GM21723 (cell line): ENCODE data around the gene TMC1.

Experiments
- ATAC-seq: cut with Tn5 transposase; IDR thresholded peaks from one replicate; pipeline ENCODE4 v1.9.1; 2021; ENCODE audit warnings: mild to moderate bottlenecking, moderate library complexity; ENCODE audit not compliant: unreplicated experiment

TMC1 gene

DNA sequence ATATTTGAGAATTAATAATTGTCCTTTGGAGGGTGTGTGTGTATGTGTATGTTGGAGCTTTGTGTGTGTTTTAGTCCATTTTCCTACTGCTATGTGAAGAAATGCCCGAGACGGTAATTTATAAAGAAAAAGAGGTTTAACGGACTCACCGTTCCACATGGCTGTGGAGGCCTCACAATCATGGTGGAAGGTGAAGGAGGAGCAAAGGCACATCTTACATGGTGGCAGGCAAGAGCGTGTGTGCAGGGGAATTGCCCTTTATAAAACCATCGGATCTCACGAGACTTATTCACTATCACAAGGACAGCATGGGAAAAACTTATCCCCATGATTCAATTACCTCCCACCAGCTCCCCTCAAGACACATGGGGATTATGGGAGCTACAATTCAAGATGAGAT lies 44.1 kb downstream of the TMC1 start:
- no peak for ATAC-seq

GRCh38 chr9:72574156-72574810 lies 52.9 kb downstream of the TMC1 start:
- no peak for ATAC-seq

DNA sequence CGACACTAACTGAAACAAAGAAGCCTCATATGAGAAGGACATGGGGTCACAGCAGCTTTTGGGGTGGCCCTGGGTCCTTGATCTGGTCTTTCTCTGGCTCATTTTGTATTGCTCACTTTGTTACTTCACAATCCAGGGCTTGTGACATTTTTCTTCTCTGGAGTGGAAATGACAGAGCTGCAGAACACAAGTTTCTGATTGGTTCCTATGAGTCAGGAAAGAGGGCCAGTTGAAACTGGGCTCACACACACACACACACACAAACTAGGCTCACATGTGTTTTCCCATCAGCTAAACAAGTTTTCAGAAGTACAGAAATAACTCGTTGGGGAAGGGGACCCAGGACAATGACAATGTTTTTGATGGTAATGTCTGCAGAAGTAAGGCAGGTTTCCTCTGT lies 54.3 kb downstream of the TMC1 start:
- no peak for ATAC-seq

- ATAC-seq: no peak
These were observed 54.7 kb downstream of the TMC1 start for GRCh38 chr9:72576087-72576486.

DNA sequence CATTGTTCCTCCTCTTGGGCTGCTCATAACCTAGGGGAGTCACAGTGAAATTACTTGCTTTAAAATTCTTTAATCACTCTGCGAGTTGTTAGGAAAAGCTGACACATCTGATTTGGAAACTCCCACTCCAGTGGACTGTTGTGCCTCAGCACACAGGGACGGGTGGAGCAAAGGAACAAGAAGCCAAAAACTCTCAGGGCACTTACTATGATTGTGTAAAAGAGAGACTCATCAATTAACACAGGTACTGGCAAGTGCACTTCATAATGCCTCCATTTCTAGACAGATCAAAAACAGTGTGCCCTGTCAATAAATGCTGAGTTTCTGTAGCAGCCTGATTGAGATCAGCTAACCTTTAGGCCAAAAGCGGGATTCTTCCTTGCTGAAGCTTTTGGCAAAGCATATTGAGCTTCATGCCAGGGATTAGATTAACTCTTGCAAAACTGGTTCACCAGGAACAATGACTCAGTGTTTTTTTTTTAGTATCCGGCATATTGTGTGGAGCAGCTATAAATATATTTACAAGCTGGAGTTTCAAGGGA lies 55.9 kb downstream of the TMC1 start:
- ATAC-seq: no peak

- ATAC-seq: no peak
These were observed 57.8 kb downstream of the TMC1 start for GRCh38 chr9:72579190-72579589.

GRCh38 chr9:72579880-72580550 lies 58.6 kb downstream of the TMC1 start:
- no peak for ATAC-seq

GRCh38 chr9:72581694-72582093 lies 60.3 kb downstream of the TMC1 start:
- ATAC-seq: no peak

DNA sequence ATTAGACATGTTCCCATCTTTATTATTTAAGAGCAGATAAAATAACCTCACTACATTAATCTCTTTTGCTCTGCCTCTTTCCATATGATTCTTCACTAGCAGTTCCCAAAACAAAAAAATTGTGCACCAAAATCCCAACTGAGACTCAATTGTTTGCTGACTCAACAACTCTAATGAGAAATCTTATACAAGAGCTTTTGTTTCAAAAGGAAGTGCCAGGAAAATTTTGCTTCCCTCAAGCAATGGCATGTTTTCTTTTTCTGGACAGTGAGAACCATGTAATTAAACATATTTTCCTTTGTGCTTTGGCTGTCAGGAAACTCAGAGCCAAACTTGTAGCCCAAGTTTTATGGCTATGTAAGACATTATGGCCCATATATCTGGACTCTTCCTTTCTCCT lies 62.0 kb downstream of the TMC1 start:
- ATAC-seq: no peak

DNA sequence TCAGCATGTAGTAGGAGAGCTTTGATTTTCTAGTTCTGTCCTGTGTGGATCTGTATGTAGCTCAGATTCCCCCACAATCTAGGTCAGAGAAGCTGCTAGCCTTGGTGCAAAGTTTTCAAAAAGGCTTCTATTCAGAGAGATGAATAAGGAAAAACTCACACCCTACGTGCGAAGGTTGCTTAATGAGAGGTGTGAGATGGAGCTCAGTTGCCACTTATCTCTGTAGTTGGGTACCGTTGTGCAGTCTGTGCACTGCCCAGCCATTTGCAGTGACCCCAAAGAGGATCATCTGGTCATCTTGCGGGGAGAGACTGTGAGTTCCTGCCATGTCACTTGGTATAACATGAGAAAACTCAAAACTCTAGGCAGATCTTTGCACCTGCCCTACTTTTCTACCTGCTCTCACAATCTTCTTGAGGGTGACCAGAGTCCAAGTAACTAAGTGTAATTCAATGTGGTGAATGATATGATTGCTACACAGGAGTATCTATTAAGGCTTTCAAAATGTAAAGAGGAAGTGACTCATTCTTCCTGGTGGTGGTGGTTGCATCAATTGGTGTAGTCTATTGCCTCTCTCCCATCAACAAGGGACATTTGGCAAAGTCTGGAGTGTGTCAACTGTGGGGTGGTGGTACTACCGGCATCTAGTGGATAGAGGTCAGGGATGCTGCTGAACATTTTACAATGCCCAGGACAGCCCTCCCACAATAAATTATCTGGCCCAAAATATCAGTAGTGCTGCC lies 65.2 kb downstream of the TMC1 start:
- no peak for ATAC-seq

GRCh38 chr9:72588336-72588735 lies 66.9 kb downstream of the TMC1 start:
- no peak for ATAC-seq

GRCh38 chr9:72589667-72590521 lies 68.5 kb downstream of the TMC1 start:
- ATAC-seq: no peak

DNA sequence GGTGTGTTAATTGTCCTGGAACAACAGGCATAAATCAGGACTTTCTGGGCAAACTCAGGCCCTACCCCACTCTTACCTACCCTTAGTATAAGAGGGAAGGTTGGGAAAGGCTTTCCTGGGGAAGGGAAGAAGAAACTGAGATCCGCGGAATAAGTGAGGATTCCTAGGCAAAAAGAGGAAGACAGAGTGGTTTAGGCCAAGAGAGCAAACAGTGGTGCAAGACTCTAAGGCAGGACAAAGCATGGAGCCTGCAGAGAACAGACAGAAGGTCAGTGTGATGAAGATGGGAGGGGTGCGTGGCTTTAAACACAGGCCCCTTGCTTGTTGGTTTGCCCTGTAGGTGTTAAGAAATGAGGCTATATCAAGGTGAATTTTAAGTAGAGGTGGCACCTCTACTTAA lies 69.4 kb downstream of the TMC1 start:
- ATAC-seq: no peak

- ATAC-seq: peak; percentile 89
These were observed 71.3 kb downstream of the TMC1 start for GRCh38 chr9:72592502-72593403.

DNA sequence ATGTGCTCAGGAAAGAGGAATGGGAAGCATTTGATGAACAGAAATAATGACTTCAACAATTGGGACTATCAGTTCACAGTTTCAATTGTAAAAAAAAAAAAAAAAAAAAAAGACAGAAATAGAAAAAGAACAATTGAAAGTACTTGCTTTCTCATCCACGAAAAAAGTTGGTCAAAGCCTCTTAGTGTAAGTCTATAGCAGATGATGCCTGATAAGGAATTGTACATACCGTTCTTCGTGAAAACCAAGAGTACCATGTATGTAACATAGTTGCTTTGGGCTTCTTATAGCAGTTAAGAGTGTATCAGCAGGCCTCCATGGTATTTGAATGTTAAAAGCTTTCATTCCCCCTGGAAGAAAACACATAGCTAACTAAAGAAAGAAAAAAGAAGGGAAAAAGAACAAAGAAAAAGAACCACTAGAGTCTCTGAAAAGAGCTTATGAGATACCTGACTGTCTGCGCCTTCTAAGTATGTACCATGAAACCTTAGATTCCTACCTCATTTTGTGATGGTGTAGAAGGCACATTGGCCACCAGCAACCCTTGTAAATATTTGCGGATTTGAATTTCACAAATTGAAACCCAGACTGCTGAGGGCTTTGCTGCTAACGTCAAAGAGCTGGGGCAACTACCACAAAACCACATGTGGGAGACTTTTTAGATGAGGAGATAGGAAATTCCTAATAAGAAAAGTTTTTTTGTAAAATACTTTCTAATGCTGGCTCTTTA lies 75.2 kb downstream of the TMC1 start:
- ATAC-seq: no peak

GRCh38 chr9:72597181-72597517 lies 75.7 kb downstream of the TMC1 start:
- no peak for ATAC-seq

- no peak for ATAC-seq
These were observed 76.2 kb downstream of the TMC1 start for GRCh38 chr9:72597601-72598000.

DNA sequence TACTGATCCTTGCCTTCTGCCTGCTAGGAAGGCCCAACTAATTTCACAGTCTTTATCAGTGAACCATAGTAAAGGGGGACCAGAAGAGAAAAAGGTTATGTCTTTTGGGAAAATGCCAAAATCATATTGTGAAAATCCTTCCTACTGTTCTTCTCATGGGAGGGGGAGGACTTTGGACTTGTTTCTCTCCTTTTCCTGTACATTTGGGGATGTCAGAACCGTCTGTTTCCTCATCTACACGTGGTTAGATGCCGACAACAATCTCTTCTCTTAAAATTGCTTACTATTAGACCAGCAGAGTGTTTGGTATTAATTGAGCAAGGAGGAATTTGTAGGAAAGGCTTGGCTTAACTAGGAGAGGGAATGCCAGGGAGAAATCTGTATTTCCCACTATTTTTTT lies 77.2 kb downstream of the TMC1 start:
- ATAC-seq: no peak

GRCh38 chr9:72599874-72600534 lies 78.6 kb downstream of the TMC1 start:
- no peak for ATAC-seq
